NCI-H748 (cell line): ENCODE data around the gene CRB3.

Experiments
- DNase-seq: peaks from one replicate; lab custom pipeline; 2025; ENCODE audit not compliant: unreplicated experiment; lab: John Stamatoyannopoulos, UW

Gene CRB3

DNA sequence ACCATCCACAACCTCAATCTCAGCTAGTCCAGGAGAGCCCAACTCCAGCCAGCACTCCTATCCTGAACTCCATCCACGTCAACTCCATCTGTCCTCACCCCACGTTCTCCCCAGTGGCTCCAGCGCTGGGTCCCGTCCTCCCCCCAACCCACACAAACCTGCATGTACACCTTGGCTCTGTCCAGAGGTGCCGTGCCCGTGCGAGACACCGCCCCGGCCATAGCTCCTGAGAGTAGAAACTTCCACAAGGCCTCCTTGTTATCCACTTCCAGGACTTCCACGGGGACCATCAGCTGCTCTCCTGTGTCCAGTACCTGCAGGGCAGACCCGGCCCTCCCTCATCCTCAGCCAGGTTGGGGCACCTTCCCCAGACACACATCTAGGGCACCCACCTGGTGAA, 32.2 kb upstream of the CRB3 start:
- DNase-seq = no peak

DNA sequence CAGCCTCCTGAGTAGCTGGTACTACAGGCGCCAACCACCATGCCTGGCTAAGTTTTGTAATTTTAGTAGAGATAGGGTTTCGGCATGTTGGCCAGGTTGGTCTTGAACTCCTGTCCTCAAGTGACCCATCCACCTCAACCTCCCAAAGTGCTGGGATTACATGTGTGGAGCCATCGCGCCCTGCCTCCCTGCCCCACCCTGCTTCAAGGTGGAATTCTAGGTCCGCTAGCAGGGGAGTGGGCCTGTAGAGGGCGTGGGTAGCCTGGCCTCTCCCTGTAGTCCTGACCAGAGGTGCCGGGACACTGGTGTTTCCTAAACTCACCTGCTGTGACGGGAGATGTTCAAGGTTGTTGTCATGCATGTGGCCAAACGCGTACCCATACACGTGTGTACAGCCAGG, 30.9 kb upstream of the CRB3 start:
- no peak for DNase-seq

GRCh38 chr19:6433663-6434062, 30.4 kb upstream of the CRB3 start, which contains the start of gene SLC25A41:
Gene SLC25A41 (minus strand): TSS chr19:6433763. CDS start chr19:6433693, 70 bp downstream.
- no peak for DNase-seq

GRCh38 chr19:6439743-6440142, 24.3 kb upstream of the CRB3 start:
- no peak for DNase-seq

DNA sequence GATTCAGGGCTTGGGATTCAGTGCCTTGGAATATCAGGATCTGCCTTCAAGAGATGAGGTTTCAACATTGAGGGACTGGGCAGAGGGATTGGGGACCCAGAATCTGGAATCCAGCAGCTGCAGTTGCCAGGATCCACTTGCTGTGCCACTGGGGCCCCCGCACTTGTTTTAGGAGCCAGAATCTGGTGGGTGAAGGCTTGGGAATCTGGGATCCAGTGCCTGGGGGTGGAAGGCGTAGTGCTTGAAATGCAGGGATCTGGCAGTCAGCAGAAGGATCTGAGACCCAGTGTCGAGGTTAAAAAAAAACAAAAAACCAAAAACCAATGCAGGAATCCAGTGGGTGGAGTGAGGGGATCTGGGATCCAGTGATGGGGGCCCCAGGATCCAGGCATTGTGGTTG, 23.2 kb upstream of the CRB3 start:
- DNase-seq = no peak

DNA sequence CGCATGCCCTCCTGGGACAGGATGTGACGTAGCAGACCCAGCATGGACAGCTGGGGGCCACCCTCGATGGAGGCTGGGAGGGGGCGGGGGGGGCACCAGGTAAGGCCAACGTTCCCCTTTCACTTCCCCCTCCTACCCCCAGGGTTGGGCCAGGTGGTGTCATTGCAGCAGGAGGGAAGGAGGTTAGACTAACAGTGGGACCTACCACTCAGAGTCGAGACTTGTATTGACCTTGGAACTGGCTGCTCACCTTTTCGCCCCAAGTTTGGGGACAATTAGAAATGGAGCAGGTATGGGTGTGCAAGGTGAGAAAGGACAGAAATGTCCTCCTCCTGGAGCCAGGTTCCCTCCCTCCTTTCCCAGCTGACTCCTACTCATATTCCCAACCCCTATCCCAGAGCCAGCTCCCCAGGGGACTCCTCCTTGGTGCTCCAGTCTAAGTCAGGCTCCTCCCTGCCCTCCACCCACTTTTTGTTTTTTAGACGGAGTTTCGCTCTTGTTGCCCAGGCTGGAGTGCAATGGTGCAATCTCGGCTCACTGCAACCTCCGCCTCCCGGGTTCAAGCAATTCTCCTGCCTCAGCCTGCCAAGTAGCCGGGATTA, 21.9 kb upstream of the CRB3 start:
- DNase-seq = no peak

DNA sequence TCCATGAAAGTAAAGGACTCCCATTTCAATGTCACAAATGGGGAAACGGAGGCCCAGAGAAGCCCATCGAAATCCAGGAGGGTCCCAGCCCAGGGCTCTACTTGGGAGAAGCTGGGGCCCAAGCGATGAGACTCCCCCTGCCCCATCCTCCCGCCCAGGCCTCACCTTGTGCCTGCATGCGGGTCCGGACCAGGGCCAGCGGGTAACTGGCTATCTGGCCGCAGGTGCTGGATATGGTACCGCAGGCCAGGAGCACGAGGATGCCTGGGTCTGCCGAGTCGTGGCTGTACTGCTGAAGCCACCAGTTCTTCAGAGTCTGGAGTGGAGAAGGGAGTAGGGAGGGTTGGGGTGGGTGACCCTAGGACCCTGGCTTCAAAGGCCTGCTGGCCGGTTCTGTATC, 20.1 kb upstream of the CRB3 start:
- no peak for DNase-seq

GRCh38 chr19:6446452-6446851, 17.6 kb upstream of the CRB3 start:
- no peak for DNase-seq

- no peak for DNase-seq
Observed at GRCh38 chr19:6448045-6448444, 16.0 kb upstream of the CRB3 start.

DNA sequence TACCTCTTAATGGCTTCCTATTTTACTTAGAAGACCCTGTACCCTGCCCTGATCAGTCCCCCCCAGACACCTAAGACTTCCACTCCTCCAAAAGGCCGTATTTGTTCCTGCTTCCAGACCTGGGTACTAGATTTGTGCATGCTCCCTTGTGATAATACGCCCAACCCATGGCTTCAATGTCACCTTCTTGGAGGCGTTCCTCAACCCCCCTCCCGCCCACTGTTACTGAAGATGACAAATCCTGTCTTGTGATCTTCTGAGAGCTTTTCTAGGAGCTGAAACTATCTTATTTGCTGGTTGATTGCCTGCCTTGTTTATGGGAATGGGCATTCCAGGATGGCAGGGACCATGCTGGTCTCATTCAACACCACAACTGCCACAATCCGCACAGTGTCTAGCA, 13.9 kb upstream of the CRB3 start:
- no peak for DNase-seq

- no peak for DNase-seq
Observed at GRCh38 chr19:6451583-6452222, 12.4 kb upstream of the CRB3 start.

DNA sequence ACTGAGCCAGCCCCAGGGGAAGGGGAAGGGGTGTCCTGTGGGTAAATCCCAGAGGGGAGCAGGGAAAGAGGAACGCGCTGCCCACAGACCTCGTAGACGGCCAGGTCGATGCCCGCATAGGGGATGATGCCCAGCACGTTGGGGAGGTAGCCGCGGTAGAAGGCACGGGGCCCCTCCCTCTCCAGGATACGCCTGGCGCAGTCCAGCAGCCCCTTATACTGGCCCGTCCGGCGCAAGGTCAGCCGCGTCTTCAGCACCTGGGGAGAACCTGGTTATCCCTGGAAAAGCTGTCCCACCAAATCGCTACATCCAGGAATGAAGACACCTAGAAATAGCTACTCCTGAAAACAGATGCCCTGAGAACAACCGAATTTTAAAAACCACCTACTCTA, 11.9 kb upstream of the CRB3 start:
- no peak for DNase-seq

GRCh38 chr19:6452899-6453298, 11.2 kb upstream of the CRB3 start:
- no peak for DNase-seq

GRCh38 chr19:6453951-6454565, 10.0 kb upstream of the CRB3 start:
- no peak for DNase-seq

GRCh38 chr19:6455924-6456323, 8.1 kb upstream of the CRB3 start:
- no peak for DNase-seq

DNA sequence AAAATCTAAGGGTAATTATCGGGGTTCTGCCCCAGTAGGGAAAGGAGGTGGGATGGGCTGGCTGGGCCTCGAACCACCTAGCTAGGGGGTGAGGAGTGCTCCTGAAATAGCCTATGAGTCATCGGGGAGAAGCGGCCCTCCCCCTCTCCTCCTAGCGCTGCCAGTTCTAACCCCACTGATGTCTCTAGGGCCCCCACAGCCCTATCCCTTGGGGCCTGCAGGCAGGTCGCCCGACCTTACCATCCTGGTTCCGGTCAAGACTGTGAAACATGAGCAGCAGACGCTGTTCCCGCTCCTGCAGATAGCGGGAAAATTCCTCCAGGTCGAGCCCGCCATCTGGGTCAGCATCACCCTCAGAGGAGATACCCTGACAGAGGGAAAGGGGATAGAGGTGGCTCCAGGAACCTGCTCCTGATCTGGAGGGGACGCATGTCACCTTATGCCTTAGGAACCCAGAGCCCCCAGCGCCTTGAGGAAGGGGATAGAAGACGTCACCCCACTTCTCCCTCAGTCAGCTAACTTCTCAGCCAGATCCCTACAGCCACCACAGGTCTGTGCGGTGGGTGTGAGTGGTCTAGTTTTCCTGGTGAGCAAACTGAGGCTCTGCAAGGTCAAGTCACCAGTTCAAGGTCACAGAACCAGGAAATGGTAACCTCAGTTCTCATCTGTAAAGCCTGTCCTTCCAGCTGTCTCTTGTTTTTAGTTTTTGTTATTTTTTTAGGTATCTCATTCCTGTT, 5.9 kb upstream of the CRB3 start:
- no peak for DNase-seq

GRCh38 chr19:6458695-6459261, 5.3 kb upstream of the CRB3 start:
- peak; percentile 22 for DNase-seq

- DNase-seq = peak; percentile 71
Observed at GRCh38 chr19:6459262-6460098, 4.6 kb upstream of the CRB3 start, which contains the start of gene SLC25A23. Gene SLC25A23 (minus strand): TSS chr19:6459792. CDS start chr19:6459628, 164 bp downstream.

DNA sequence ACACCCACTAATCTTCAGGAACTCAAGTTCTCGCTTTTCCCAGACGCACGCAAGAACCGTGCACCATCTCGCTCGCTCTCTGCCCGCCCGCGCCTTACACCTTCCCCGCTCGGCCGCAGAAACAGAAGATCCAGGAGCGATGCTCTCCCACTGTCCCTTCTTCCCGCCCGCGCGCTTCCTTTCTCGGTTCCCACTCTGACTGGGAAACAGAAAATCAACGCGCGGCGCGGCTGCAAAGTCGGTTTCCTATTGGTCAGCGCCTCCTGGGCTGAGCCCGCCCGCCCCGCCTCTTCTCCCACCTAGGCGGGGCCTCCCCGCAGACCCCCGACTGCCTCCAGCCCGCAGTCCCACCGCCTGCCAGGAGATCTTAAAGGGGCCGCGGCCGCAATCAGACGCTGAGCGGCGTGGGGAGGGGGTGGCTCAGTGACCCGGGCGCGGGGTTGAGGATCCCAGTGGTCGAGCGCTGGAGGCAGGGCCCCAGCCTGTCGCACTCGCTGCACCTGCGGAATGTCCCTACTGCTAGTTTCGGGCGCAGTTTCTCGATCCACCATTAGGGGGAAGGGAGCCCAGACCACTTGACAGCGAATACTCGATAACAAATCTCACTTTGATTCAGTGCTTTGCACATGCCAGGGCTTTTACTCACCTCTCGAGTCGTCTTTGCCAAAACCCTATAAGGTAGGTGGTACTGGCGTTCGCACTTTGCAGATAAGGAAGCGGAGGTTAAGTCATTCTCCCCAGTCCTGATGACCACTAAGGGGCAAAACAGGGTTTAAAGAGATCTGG, 3.8 kb upstream of the CRB3 start:
- peak; percentile 97 for DNase-seq

- DNase-seq = no peak
Observed at GRCh38 chr19:6465006-6465405, 935 bp downstream of the CRB3 start.
